Kidney epithelial cell (primary cell): Measurements from ENCODE around the gene CRYZ. TPM values are rescaled to one million over a fixed set of nuclear protein-coding genes. Genes with fewer than 3 reads are reported as not detected.
"Not testable (repeated sequence)": the region's sequence is repeated elsewhere in the genome, so short reads cannot be mapped to it uniquely, and the experiment has no call there.

Experiments
- DNase-seq: peaks from one replicate; pipeline ENCODE4 v3.0.0-alpha.2; 2010; ENCODE audit warnings: low read depth
- H3K27me3 ChIP-seq: 2 replicates; pipeline ENCODE4 v1.6.0; 2011; ENCODE audit warnings: low read length; ENCODE audit not compliant: control insufficient read depth, insufficient read depth
- H3K36me3 ChIP-seq: 2 replicates; pipeline ENCODE4 v1.5.1; 2011; ENCODE audit warnings: low read length; ENCODE audit not compliant: control insufficient read depth, insufficient read depth
- H3K4me3 ChIP-seq: 2 replicates; pipeline ENCODE4 v1.5.1; 2011; ENCODE audit warnings: low read depth, mild to moderate bottlenecking, control low read depth, low read length
- total RNA-seq: library from RNA; depleted of rRNA; stranded (reverse); fragments of >200 nt; gene quantifications from 2 replicates; pipeline ENCODE4 v1.2.3, GENCODE V29; 2015
- TF ChIP-seq, protein P1 (sequence below): IDR thresholded peaks from 2 replicates; pipeline ENCODE4 v1.5.1; 2011; ENCODE audit warnings: mild to moderate bottlenecking, moderate library complexity, low read length, control low read depth, inconsistent platforms; ENCODE audit not compliant: insufficient read depth, poor library complexity, severe bottlenecking

Gene CRYZ
- total RNA-seq, 1 donor from 2014 or later: 38.4 TPM

GRCh38 chr1:74733604-74734484 lies 994 bp upstream of the CRYZ start:
- no peaks in the 10 kb centered on the region for H3K27me3 ChIP-seq
- DNase-seq: peak; percentile 56
- peak overlapping the region; percentile 58 for H3K4me3 ChIP-seq
- peaks cover 2% of the 10 kb centered on the region for H3K36me3 ChIP-seq
- TF ChIP-seq, protein P1, sequence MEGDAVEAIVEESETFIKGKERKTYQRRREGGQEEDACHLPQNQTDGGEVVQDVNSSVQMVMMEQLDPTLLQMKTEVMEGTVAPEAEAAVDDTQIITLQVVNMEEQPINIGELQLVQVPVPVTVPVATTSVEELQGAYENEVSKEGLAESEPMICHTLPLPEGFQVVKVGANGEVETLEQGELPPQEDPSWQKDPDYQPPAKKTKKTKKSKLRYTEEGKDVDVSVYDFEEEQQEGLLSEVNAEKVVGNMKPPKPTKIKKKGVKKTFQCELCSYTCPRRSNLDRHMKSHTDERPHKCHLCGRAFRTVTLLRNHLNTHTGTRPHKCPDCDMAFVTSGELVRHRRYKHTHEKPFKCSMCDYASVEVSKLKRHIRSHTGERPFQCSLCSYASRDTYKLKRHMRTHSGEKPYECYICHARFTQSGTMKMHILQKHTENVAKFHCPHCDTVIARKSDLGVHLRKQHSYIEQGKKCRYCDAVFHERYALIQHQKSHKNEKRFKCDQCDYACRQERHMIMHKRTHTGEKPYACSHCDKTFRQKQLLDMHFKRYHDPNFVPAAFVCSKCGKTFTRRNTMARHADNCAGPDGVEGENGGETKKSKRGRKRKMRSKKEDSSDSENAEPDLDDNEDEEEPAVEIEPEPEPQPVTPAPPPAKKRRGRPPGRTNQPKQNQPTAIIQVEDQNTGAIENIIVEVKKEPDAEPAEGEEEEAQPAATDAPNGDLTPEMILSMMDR: peak; percentile 78

DNA sequence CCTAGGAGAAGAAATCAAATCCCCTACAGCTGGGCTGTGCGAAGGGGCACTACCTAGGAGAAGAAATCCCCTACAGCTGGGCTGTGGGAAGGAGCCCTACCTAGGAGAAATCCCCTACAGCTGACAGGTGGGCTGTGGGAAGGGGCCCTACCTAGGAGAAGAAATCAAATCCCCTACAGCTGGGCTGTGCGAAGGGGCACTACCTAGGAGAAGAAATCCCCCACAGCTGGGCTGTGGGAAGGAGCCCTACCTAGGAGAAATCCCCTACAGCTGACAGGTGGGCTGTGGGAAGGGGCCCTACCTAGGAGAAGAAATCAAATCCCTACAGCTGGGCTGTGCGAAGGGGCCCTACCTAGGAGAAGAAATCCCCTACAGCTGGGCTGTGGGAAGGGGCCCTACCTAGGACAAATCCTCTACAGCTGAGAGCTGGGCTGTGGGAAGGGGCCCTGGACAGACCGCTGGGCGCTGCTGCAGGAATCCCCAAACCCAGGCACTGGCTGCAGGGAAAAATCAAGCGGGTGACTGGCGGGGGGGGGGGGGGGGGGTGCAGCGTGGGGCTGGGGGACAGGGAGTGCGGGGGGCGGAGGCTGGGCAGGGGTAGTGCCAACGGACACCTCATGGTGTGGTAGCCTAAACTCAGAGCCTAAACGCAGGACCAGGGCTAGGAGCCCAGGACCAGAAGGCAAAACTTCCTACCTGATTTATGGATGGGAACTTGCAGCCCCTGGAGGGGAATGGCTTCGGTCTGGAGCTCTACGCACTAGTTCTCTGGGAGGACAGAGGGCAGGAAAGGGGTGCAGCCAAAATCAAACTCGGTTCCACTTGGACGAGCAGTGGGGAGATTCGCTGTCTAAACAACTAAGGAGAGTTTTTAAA lies 541 bp downstream of the CRYZ start:
- peak overlapping the region; percentile 58 for H3K4me3 ChIP-seq
- H3K36me3 ChIP-seq, H3K27me3 ChIP-seq, DNase-seq: not testable (repeated sequence)

DNA sequence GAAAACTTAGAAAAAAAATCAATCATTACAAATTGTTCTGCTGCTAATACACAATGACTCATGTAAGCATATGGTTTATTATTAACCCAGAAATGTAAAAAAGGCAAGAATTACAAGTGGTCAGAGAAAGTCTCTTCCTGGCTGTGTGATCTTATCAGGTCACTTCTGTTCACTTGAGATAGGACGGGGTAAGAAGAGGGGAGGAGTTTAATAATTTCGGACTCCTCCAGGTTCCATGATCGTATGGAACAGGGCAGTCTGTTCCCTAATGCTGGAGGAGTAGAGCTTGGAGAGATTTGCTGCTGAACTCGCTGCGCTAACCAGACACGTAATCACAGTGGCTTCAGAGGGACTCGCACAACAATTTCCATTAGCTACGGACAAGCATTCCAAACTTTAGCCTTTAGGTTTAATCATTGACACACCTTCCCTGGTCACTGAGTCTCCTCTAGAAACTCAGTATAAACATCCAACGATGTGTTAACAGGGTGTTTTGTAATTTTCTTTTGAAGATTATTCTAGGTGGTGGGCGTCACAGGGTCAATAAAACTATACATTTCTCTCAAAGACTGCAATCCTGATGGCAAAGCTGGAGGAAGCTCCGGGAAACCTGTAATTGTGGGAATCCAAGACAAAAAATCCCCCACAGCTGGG lies 1.3 kb downstream of the CRYZ start:
- no peaks in the 10 kb centered on the region for H3K27me3 ChIP-seq
- TF ChIP-seq, protein P1: no peak
- peak; percentile 73 for DNase-seq
- H3K36me3 ChIP-seq: no peaks in the 10 kb centered on the region
- peak overlapping the region; percentile 58 for H3K4me3 ChIP-seq

DNA sequence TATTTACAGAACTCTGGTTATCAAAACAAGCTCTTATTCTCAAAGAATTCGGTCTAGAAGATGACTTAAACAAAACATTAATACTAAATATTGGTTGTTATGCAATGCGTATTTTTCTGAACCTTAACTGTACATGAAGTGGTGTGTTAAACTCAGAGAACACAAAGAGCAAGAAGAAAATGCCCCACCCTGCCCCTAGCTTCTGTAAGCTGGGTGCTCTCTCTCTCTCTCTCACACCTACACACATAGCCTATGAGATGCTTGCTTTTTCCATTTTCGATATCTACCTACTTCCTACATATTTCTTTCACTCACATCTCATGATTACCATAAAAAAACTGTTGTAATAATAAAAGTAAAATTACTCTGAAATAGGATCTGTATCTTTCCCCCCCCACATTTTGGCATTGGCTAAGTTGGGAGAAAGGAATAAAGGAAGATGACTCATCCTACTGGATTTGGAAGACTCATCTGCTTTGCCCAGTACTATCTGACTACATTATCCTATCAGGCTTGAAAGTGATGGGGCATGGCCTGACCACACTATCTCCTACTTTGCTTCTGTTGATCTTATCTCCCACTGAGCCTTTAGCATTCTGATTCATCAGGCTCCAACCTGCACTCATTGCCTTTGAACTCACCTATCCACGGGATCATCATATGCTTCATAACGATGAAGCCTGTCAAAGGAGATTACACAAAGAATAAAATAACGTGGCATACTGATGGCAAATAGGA lies 2.9 kb downstream of the CRYZ start:
- TF ChIP-seq, protein P1: no peak
- peak; percentile 32 for DNase-seq
- H3K27me3 ChIP-seq: no peaks in the 10 kb centered on the region
- H3K36me3 ChIP-seq: no peaks in the 10 kb centered on the region
- no peak overlapping the region for H3K4me3 ChIP-seq

DNA sequence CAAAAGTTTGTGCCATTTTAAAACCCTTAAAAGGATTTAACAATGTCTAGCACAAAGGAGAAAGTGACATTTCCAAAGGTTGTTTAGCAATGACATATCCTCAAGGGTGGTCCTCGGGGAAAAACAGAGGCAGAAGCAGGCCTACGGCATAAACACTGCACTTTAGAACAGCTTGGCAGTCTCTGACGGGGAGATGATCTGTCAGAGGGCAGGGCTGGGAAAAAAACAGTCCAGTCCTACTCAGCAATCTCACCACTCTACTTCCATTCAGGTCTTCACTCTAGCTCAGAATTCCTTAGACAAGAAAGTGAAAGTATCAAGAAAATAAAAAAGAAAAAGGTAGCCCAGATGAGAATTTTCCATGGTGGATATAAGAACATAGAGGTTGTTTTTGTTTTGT lies 4.1 kb downstream of the CRYZ start:
- no peak for DNase-seq
- Histone ChIP-seq H3K4me3 (no peak overlapping the region), H3K36me3 (no peaks in the 10 kb centered on the region), H3K27me3 (no peaks in the 10 kb centered on the region)
- TF ChIP-seq, protein P1: no peak
